ENCODE results near the gene UBC. TPM values are rescaled to one million over a fixed set of nuclear protein-coding genes. Genes with fewer than 3 reads are reported as not detected.
A peak's percentile ranks its signal among the peaks of the same experiment; 100 is the strongest.
"Not testable (repeated sequence)": the region's sequence is repeated elsewhere in the genome, so short reads cannot be mapped to it uniquely, and the experiment has no call there.

UBC gene
- total RNA-seq, 2 experiments from 2014 or later: 1,036 to 1,066 TPM

DNA sequence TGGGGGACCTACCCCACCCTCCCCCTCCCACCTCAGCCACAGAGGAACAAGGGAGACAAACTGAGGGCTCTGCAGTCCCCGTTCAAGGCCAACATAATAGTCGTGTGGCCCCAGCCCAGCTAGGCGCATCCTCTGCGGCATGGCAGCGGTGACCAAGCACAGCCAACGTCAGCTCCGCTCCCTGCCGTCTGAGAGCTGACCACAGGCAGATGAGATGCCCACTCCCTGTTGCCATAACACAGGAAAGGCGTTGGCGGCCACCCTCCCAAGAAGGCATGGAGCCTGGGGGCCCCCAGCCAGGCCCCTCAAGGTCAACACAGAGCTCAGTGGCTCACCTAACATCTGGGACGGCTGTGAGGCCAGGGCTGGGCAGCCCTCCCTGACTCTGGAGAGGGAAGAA, 32.6 kb upstream of the UBC start:
- DNase-seq: no peak
- Mint-ChIP-seq H3K27me3 (ENCODE audit: low read depth) (no peaks in the 10 kb centered on the region), H3K4me3 (no peak overlapping the region), H3K4me1 (ENCODE audit: low read depth) (no peaks in the 10 kb centered on the region), H3K9me3 (no peaks in the 10 kb centered on the region), H3K27ac (no peak overlapping the region), H3K36me3 (ENCODE audit: low read depth) (peaks cover 19% of the 10 kb centered on the region)
- intact Hi-C loops (cut with micrococcal nuclease): no loop called here
- CTCF ChIA-PET: interaction anchor here (1.2 kb wide), 1 partner anchor 41 kb away, joined by 5 read pairs; no protein-coding TSS in a partner anchor

DNA sequence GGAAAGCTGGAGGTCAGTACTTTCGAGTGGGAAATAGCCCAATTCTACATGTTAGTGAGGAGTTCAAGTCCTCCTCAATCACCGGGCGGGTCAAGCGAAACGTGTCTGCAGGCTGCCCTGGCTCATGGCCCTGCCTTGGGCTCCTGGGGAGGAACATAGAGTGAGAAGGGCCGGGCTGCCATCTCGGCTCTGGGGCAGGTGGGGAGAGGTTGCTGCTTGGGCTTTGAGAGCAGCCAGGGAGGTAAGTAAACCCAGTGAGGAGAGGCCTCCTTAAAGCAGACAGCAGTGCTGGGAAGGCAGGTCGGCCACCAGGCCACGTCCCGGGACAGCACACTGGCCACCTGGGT, 32.0 kb upstream of the UBC start:
- Mint-ChIP-seq H3K36me3 (ENCODE audit: low read depth) (peaks cover 17% of the 10 kb centered on the region), H3K4me1 (ENCODE audit: low read depth) (no peaks in the 10 kb centered on the region), H3K27me3 (ENCODE audit: low read depth) (no peaks in the 10 kb centered on the region), H3K4me3 (no peak overlapping the region), H3K27ac (no peak overlapping the region), H3K9me3 (no peaks in the 10 kb centered on the region)
- intact Hi-C loops (cut with micrococcal nuclease): no loop called here
- no peak for DNase-seq
- CTCF ChIA-PET: interaction anchor here (0.9 to 1.9 kb wide), 2 partner anchors 39 to 46 kb away, joined by 3 to 6 read pairs; no protein-coding TSS in a partner anchor

DNA sequence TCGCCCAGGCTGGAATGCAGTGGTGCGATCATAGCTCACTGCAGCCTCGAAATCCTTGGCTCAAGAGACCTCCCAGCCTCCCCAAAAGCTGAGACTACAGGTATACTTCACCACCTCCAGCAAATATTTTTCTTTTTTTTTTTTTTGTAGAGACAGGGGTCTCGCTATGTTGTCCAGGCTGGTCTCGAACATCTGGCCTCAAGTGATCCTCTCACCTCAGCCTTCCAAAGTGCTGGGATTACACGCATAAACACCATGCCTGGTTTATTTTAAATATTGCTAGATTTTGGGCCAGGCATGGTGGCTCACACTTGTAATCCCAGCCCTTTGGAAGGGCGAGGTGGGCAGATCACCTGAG, 26.7 kb upstream of the UBC start:
- Mint-ChIP-seq H3K27ac (no peak overlapping the region), H3K4me3 (no peak overlapping the region), H3K4me1 (ENCODE audit: low read depth) (peaks cover 8% of the 10 kb centered on the region), H3K27me3 (ENCODE audit: low read depth) (no peaks in the 10 kb centered on the region), H3K9me3 (no peaks in the 10 kb centered on the region), H3K36me3 (ENCODE audit: low read depth) (peaks cover 6% of the 10 kb centered on the region)
- DNase-seq: no peak
- intact Hi-C loops (cut with micrococcal nuclease): no loop called here
- CTCF ChIA-PET: interaction anchor here (0.6 to 6.5 kb wide), 16 partner anchors 9 to 446 kb away, joined by 3 to 113 read pairs (median 6); partner anchors contain the start of genes BRI3BP and UBC

DNA sequence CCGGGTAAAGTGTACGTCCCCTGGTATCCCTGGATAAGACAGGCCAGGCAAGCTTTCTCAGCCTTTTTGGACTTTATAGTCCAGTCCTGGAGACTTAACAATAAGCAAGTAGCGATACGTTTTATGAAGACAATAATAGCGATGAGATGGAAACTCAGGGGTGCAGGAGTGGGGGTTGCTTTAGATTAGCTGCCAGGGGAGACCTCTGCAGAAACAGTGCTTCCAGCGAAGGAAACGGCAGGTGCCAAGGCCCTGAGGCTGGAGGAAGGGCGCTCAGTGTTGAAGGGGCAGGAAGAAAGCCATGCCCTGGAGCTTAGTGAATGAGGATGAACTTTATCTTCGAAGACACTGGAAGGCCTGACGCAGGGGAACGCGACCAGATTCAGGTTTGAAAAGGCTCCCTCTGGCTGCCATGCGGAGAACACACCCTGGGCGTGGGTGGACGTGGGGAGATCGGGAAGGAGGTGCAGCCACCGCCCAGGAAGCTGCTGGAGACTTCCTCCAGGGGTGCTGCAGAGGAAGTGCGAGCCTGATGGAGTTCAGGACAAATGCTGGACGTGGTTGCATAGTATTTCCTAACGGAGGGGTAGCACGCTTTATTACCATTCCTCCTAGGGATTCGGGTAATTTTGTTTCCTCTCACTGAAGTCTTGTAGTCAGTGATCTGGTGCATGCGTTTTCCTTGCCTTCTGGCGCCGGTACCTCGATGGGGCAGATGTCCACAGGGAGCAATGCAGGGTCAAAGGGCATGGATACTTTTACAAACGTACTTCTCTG, 26.1 kb upstream of the UBC start:
- H3K4me3 Mint-ChIP-seq: no peak overlapping the region
- DNase-seq: peak; percentile 96
- no peaks in the 10 kb centered on the region for H3K27me3 Mint-ChIP-seq (ENCODE audit: low read depth)
- peaks cover 2% of the 10 kb centered on the region for H3K36me3 Mint-ChIP-seq (ENCODE audit: low read depth)
- no peak overlapping the region for H3K27ac Mint-ChIP-seq
- peaks cover 8% of the 10 kb centered on the region for H3K4me1 Mint-ChIP-seq (ENCODE audit: low read depth)
- H3K9me3 Mint-ChIP-seq: no peaks in the 10 kb centered on the region
- CTCF ChIA-PET: interaction anchor here (0.6 to 6.5 kb wide), 22 partner anchors 10 to 447 kb away, joined by 3 to 113 read pairs (median 5); partner anchors contain the start of genes BRI3BP and UBC
- intact Hi-C loops (cut with micrococcal nuclease): loop anchor here (1.0 kb wide), 2 partner anchors 34 to 49 kb away; partner anchors contain the start of gene DHX37

DNA sequence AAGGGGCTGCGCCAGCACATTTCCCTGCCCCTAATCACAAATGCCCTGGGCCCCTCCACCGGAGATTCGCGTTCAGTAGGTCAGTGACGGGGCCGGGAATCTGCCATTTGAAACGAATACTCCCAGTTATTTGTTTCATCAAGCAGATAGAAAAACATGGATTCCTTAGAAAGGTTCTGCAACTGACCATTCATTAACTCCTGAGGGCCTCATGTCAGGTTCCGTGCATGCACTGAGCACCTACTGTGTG, 25.6 kb upstream of the UBC start:
- Mint-ChIP-seq H3K27me3 (ENCODE audit: low read depth) (no peaks in the 10 kb centered on the region), H3K27ac (no peak overlapping the region), H3K36me3 (ENCODE audit: low read depth) (peaks cover 2% of the 10 kb centered on the region), H3K4me1 (ENCODE audit: low read depth) (peaks cover 8% of the 10 kb centered on the region), H3K4me3 (no peak overlapping the region), H3K9me3 (no peaks in the 10 kb centered on the region)
- intact Hi-C loops (cut with micrococcal nuclease): loop anchor here (1.0 kb wide), 2 partner anchors 34 to 49 kb away; partner anchors contain the start of gene DHX37
- DNase-seq: no peak
- CTCF ChIA-PET: interaction anchor here (0.7 to 6.5 kb wide), 19 partner anchors 9 to 169 kb away, joined by 3 to 113 read pairs (median 5); partner anchors contain the start of genes BRI3BP and UBC

DNA sequence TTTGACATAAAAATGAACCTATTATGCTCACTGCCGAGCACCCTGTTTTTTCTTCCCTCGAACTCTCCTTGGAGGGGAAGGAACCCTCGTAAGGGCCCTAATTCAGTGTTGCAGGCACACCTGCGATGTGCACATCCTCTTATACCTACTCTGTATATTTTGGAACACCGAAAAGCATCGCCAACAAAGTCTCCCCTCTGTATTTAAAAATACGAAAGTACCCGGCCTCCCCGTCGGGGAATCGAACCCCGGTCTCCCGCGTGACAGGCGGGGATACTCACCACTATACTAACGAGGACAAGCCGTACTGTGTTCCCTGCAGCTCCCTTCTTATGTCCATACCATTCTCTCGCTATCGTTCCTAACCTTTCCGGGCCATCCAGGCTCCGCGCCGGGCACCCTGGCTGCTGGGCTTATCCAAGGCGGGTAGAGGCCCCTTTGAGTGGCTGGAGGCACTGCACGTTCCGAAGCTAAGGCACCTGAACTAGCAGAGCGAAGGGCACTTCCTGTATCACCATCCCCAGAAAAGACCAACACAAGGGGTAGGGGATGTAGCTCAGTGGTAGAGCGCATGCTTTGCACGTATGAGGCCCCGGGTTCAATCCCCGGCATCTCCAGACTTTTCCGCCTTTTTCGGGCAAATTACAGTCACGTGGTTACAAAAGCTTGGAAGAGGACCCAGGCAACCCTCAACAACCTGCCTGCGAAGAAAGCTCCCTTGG, 25.1 kb upstream of the UBC start:
- Mint-ChIP-seq H3K4me3 (no peak overlapping the region), H3K9me3 (no peaks in the 10 kb centered on the region), H3K27ac (no peak overlapping the region), H3K4me1 (ENCODE audit: low read depth) (peaks cover 8% of the 10 kb centered on the region), H3K36me3 (ENCODE audit: low read depth) (peaks cover 2% of the 10 kb centered on the region), H3K27me3 (ENCODE audit: low read depth) (no peaks in the 10 kb centered on the region)
- intact Hi-C loops (cut with micrococcal nuclease): loop anchor here (1.0 to 5.0 kb wide), 8 partner anchors 12 to 1862 kb away; partner anchors contain the start of genes BRI3BP, DHX37 and SCARB1
- CTCF ChIA-PET: interaction anchor here (0.6 to 6.5 kb wide), 18 partner anchors 9 to 229 kb away, joined by 3 to 113 read pairs (median 6); partner anchors contain the start of genes BRI3BP and UBC
- DNase-seq: peak; percentile 94

DNA sequence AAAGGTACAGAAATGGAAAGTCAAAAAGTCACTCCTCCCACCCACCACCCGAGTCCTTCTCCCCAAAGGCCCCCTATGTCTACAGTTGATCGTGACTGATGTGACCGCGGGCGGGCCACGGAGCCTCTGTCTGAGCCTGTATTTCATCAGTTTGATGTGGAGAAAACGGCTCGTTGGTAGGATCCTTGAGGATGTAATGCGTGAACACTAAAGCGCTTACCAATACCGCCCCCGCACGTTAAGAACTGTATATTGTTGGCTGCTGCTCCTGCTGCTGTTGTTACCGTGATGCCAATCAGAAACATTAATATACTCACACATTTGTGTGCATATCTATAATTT, 24.6 kb upstream of the UBC start:
- no peak overlapping the region for H3K4me3 Mint-ChIP-seq
- H3K27me3 Mint-ChIP-seq (ENCODE audit: low read depth): no peaks in the 10 kb centered on the region
- peaks cover 8% of the 10 kb centered on the region for H3K4me1 Mint-ChIP-seq (ENCODE audit: low read depth)
- H3K9me3 Mint-ChIP-seq: no peaks in the 10 kb centered on the region
- intact Hi-C loops (cut with micrococcal nuclease): loop anchor here (1.0 to 5.0 kb wide), 6 partner anchors 12 to 1862 kb away; partner anchors contain the start of genes BRI3BP and SCARB1
- H3K36me3 Mint-ChIP-seq (ENCODE audit: low read depth): peaks cover 2% of the 10 kb centered on the region
- peak; percentile 87 for DNase-seq
- no peak overlapping the region for H3K27ac Mint-ChIP-seq
- CTCF ChIA-PET: interaction anchor here (0.6 to 6.5 kb wide), 10 partner anchors 8 to 228 kb away, joined by 3 to 113 read pairs (median 12); partner anchors contain the start of gene UBC

DNA sequence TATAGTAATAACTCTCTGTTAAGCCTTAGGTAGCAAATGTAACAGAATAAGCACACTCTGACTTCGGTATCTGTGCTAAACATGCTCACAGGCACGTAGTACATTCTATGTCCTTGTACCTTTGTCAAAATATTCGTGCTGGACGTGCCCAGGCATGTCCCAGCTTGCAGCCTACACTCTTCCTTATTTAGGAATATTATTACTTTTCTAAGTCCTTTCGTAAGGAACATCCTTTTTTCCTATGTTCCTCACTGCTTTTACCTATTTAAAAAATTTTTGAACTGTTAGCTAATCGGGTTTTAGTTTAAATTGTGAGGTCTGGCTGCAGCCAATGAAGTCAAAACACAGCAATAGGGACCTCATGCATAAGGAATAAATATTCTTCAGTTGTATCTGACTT, 24.1 kb upstream of the UBC start:
- intact Hi-C loops (cut with micrococcal nuclease): loop anchor here (5.0 kb wide), 1 partner anchor 1861 kb away; no protein-coding TSS in a partner anchor
- CTCF ChIA-PET: interaction anchor here (0.7 to 6.5 kb wide), 10 partner anchors 11 to 166 kb away, joined by 3 to 113 read pairs (median 4); partner anchors contain the start of gene UBC
- H3K27ac Mint-ChIP-seq: no peak overlapping the region

DNA sequence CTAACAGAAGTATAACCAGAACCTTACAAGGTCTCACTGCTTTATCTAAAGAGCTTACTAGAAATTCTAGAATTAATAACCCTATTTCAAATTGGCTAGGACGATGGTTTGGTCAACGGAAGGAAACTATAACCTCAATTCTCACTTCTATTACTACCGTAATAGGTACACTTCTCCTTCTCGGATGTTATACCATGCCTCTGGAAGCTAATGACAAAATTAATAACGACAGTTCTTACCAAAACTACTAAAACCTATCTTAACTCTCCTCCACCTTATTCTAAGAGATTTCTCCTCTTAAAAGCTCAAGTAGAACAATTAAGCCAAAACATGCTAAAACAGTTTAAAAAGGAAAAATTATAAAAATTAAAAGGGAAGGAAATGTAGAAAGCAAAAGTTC, 23.7 kb upstream of the UBC start:
- H3K9me3 Mint-ChIP-seq: no peaks in the 10 kb centered on the region
- no peaks in the 10 kb centered on the region for H3K27me3 Mint-ChIP-seq (ENCODE audit: low read depth)
- H3K4me3 Mint-ChIP-seq: peak overlapping the region; percentile 56
- intact Hi-C loops (cut with micrococcal nuclease): loop anchor here (5.0 kb wide), 1 partner anchor 1861 kb away; no protein-coding TSS in a partner anchor
- DNase-seq: no peak
- CTCF ChIA-PET: interaction anchor here (0.7 to 6.5 kb wide), 10 partner anchors 11 to 165 kb away, joined by 3 to 113 read pairs (median 4); partner anchors contain the start of gene UBC
- H3K4me1 Mint-ChIP-seq (ENCODE audit: low read depth): peaks cover 8% of the 10 kb centered on the region
- no peak overlapping the region for H3K27ac Mint-ChIP-seq
- peaks cover under 1% of the 10 kb centered on the region for H3K36me3 Mint-ChIP-seq (ENCODE audit: low read depth)

More for the DNA sequence above, 24.1 kb upstream of the UBC start:
- Mint-ChIP-seq H3K4me3 (no peak overlapping the region), H3K4me1 (ENCODE audit: low read depth) (peaks cover 8% of the 10 kb centered on the region), H3K9me3 (no peaks in the 10 kb centered on the region), H3K36me3 (ENCODE audit: low read depth) (peaks cover 2% of the 10 kb centered on the region), H3K27me3 (ENCODE audit: low read depth) (no peaks in the 10 kb centered on the region)
- peak; percentile 29 for DNase-seq

DNA sequence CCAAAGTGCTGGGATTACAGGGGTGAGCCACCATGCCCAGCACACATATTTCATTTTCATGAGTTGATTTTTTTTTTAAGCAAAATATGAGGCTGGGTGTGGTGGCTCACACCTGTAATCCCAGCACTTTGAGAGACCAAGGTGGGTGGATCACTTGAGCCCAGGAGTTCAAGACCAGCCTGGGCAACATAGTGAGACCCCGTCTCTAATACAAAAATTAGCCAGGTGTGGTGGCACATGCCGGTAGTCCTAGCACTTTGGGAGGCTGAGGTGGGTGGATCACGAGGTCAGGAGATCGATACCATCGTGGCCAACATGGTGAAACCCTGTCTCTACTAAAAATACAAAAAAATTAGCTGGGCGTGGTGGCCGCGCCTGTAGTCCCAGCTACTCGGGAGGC, 17.1 kb upstream of the UBC start:
- H3K9me3 Mint-ChIP-seq; intact Hi-C loops (cut with micrococcal nuclease); H3K36me3 Mint-ChIP-seq (ENCODE audit: low read depth); H3K27me3 Mint-ChIP-seq (ENCODE audit: low read depth); H3K4me3 Mint-ChIP-seq; H3K27ac Mint-ChIP-seq; DNase-seq: not testable (repeated sequence)
- CTCF ChIA-PET: interaction anchor here (0.6 to 1.9 kb wide), 6 partner anchors 8 to 26 kb away, joined by 3 to 5 read pairs (median 4); no protein-coding TSS in a partner anchor
- peaks cover 20% of the 10 kb centered on the region for H3K4me1 Mint-ChIP-seq (ENCODE audit: low read depth)

DNA sequence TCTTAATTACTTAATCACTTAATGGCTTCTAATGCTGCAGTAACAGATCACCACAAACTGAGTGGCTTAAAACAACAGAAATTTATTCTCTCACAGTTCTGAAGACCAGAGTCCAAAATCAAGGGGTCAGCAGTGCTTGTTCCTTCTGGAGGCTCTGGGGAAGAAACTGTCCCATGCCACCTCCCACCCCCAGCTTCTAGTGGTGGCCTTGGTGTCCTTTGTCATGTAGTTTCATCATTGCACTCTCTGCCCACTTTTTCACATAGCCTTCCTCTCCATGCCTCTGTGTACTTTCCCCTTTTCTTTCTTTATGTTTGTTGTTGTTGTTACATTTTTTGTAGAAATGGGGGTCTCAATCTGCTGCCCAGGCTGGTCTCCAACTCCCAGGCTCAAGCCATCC, 16.1 kb upstream of the UBC start:
- Mint-ChIP-seq H3K9me3 (peaks cover 2% of the 10 kb centered on the region), H3K4me1 (ENCODE audit: low read depth) (peaks cover 20% of the 10 kb centered on the region), H3K36me3 (ENCODE audit: low read depth) (peaks cover 7% of the 10 kb centered on the region), H3K27me3 (ENCODE audit: low read depth) (peaks cover 6% of the 10 kb centered on the region), H3K27ac (no peak overlapping the region), H3K4me3 (no peak overlapping the region)
- CTCF ChIA-PET: interaction anchor here (1.5 to 1.9 kb wide), 2 partner anchors 9 to 10 kb away, joined by 4 to 5 read pairs; no protein-coding TSS in a partner anchor
- no peak for DNase-seq
- intact Hi-C loops (cut with micrococcal nuclease): no loop called here
